IPS-18a (cell line): ENCODE measurements around the gene RNU1-2.
"Not testable (repeated sequence)": the region's sequence is repeated elsewhere in the genome, so short reads cannot be mapped to it uniquely, and the experiment has no call there.

ENCODE experiments used
- H3K27ac ChIP-seq: one replicate; pipeline ENCODE4 v1.5.1; 2013; ENCODE audit warnings: low read length
- H3K27me3 ChIP-seq: one replicate; pipeline ENCODE4 v1.6.1; 2013; ENCODE audit warnings: mild to moderate bottlenecking, low read length; ENCODE audit not compliant: control insufficient read depth, insufficient read depth
- H3K36me3 ChIP-seq: one replicate; pipeline ENCODE4 v1.6.1; 2013; ENCODE audit warnings: low read depth, low read length; ENCODE audit not compliant: control insufficient read depth
- H3K4me1 ChIP-seq: one replicate; pipeline ENCODE4 v1.6.1; 2013; ENCODE audit warnings: low read depth, low read length; ENCODE audit not compliant: control insufficient read depth
- H3K4me3 ChIP-seq: one replicate; pipeline ENCODE4 v1.5.1; 2013; ENCODE audit warnings: low read length
- H3K9ac ChIP-seq: one replicate; pipeline ENCODE4 v1.6.1; 2013; ENCODE audit warnings: mild to moderate bottlenecking, low read length, moderate library complexity
- H3K9me3 ChIP-seq: one replicate; pipeline ENCODE4 v1.6.1; 2013; ENCODE audit warnings: low read depth, low read length; ENCODE audit not compliant: control insufficient read depth

Gene RNU1-2

GRCh38 chr1:16904560-16905109 lies 8.9 kb downstream of the RNU1-2 start:
- Histone ChIP-seq H3K9ac (peak overlapping the region; percentile 93), H3K36me3 (no peaks in the 10 kb centered on the region), H3K27me3 (no peaks in the 10 kb centered on the region), H3K27ac (peak overlapping the region; percentile 99), H3K4me1 (peaks cover 19% of the 10 kb centered on the region), H3K9me3 (no peaks in the 10 kb centered on the region), H3K4me3 (peak overlapping the region; percentile 73)

- Histone ChIP-seq H3K27me3 (no peaks in the 10 kb centered on the region), H3K4me1 (peaks cover 19% of the 10 kb centered on the region), H3K9ac (peak overlapping the region; percentile 93), H3K27ac (peak overlapping the region; percentile 99), H3K36me3 (no peaks in the 10 kb centered on the region), H3K4me3 (peak overlapping the region; percentile 73), H3K9me3 (no peaks in the 10 kb centered on the region)
Measured at GRCh38 chr1:16905110-16905867, 9.5 kb downstream of the RNU1-2 start.

GRCh38 chr1:16905868-16906702 lies 10.3 kb downstream of the RNU1-2 start:
- peaks cover 19% of the 10 kb centered on the region for H3K4me1 ChIP-seq
- no peak overlapping the region for H3K9ac ChIP-seq
- H3K27ac ChIP-seq = no peak overlapping the region

GRCh38 chr1:16906873-16907272 lies 11.1 kb downstream of the RNU1-2 start:
- peaks cover 19% of the 10 kb centered on the region for H3K4me1 ChIP-seq
- H3K27me3 ChIP-seq = no peaks in the 10 kb centered on the region
- H3K9ac ChIP-seq = no peak overlapping the region
- no peaks in the 10 kb centered on the region for H3K9me3 ChIP-seq
- H3K36me3 ChIP-seq = no peaks in the 10 kb centered on the region
- no peak overlapping the region for H3K4me3 ChIP-seq
- H3K27ac ChIP-seq = no peak overlapping the region

More at GRCh38 chr1:16905868-16906702, 10.3 kb downstream of the RNU1-2 start:
- no peak overlapping the region for H3K4me3 ChIP-seq
- no peaks in the 10 kb centered on the region for H3K27me3 ChIP-seq
- H3K9me3 ChIP-seq = no peaks in the 10 kb centered on the region
- H3K36me3 ChIP-seq = no peaks in the 10 kb centered on the region

- no peak overlapping the region for H3K27ac ChIP-seq
- no peak overlapping the region for H3K4me3 ChIP-seq
- H3K36me3 ChIP-seq = no peaks in the 10 kb centered on the region
- H3K27me3 ChIP-seq = no peaks in the 10 kb centered on the region
- no peak overlapping the region for H3K9ac ChIP-seq
- peaks cover 18% of the 10 kb centered on the region for H3K4me1 ChIP-seq
- H3K9me3 ChIP-seq = no peaks in the 10 kb centered on the region
Measured at GRCh38 chr1:16907870-16908758, 12.3 kb downstream of the RNU1-2 start.

- H3K9ac ChIP-seq, H3K36me3 ChIP-seq, H3K9me3 ChIP-seq, H3K27ac ChIP-seq, H3K4me1 ChIP-seq, H3K27me3 ChIP-seq, H3K4me3 ChIP-seq: not testable (repeated sequence)
Measured at GRCh38 chr1:16911851-16912721, 16.3 kb downstream of the RNU1-2 start.

GRCh38 chr1:16912742-16913141 lies 17.0 kb downstream of the RNU1-2 start:
- H3K27me3 ChIP-seq, H3K9ac ChIP-seq, H3K9me3 ChIP-seq, H3K4me3 ChIP-seq, H3K4me1 ChIP-seq, H3K27ac ChIP-seq, H3K36me3 ChIP-seq: not testable (repeated sequence)

- no peaks in the 10 kb centered on the region for H3K27me3 ChIP-seq
- H3K4me1 ChIP-seq = peaks cover 4% of the 10 kb centered on the region
- no peak overlapping the region for H3K27ac ChIP-seq
- H3K4me3 ChIP-seq = peak overlapping the region; percentile 66
- no peaks in the 10 kb centered on the region for H3K36me3 ChIP-seq
- no peaks in the 10 kb centered on the region for H3K9me3 ChIP-seq
- H3K9ac ChIP-seq = peak overlapping the region; percentile 64
Measured at GRCh38 chr1:16913181-16913832, 17.5 kb downstream of the RNU1-2 start.

GRCh38 chr1:16913833-16914662 lies 18.3 kb downstream of the RNU1-2 start:
- H3K27me3 ChIP-seq = no peaks in the 10 kb centered on the region
- peaks cover 4% of the 10 kb centered on the region for H3K4me1 ChIP-seq
- no peaks in the 10 kb centered on the region for H3K9me3 ChIP-seq
- H3K9ac ChIP-seq = peak overlapping the region; percentile 64
- no peak overlapping the region for H3K27ac ChIP-seq
- H3K36me3 ChIP-seq = no peaks in the 10 kb centered on the region
- H3K4me3 ChIP-seq = peak overlapping the region; percentile 67
